PC-3 (cell line): ENCODE data around the gene NOC2L.
"Not testable (repeated sequence)": the region's sequence is repeated elsewhere in the genome, so short reads cannot be mapped to it uniquely, and the experiment has no call there.

Experiments used
- CTCF ChIP-seq: fragments of 300-600 bp; sonication (generic); conservative IDR thresholded peaks from 2 replicates; pipeline ENCODE4 v1.5.1; 2017; ENCODE audit warnings: antibody characterized with exemption, low read depth, mild to moderate bottlenecking, low read length
- EZH2 ChIP-seq: fragments of 300-600 bp; sonication (generic); IDR thresholded peaks from one replicate; pipeline ENCODE4 v1.6.1; 2017; ENCODE audit warnings: antibody characterized with exemption, mild to moderate bottlenecking, low read length; ENCODE audit not compliant: unreplicated experiment
- EZH2phosphoT487 ChIP-seq: fragments of 300-600 bp; sonication (generic); IDR thresholded peaks from 2 replicates; pipeline ENCODE4 v1.6.1; 2018; ENCODE audit warnings: mild to moderate bottlenecking, antibody characterized with exemption, low read length, borderline replicate concordance

GRCh38 chr1:991275-991674 lies 32.2 kb upstream of the NOC2L start:
- TF ChIP-seq CTCF, EZH2phosphoT487, EZH2: not testable (repeated sequence)
